ENCODE measurements around the gene MRPL41.
"Not testable (repeated sequence)": the region's sequence is repeated elsewhere in the genome, so short reads cannot be mapped to it uniquely, and the experiment has no call there.

The MRPL41 gene

GRCh38 chr9:137542486-137542885, 9.2 kb upstream of the MRPL41 start:
- Histone ChIP-seq H3K36me3 (ENCODE audit: control insufficient read depth, insufficient read depth, low read length) (no peaks in the 10 kb centered on the region), H3K27me3 (ENCODE audit: control insufficient read depth, insufficient read depth, low read length) (no peaks in the 10 kb centered on the region), H3K9ac (ENCODE audit: low read length) (no peak overlapping the region), H3K9me3 (ENCODE audit: control insufficient read depth, insufficient read depth, low read depth, low read length) (peaks cover 10% of the 10 kb centered on the region), H3K4me3 (ENCODE audit: low read depth, low read length) (no peak overlapping the region), H3K4me1 (ENCODE audit: control insufficient read depth, insufficient read depth, low read length) (no peaks in the 10 kb centered on the region), H3K27ac (ENCODE audit: low read depth, low read length) (no peak overlapping the region)

- Histone ChIP-seq H3K27ac (ENCODE audit: low read depth, low read length) (no peak overlapping the region), H3K9ac (ENCODE audit: low read length) (no peak overlapping the region), H3K27me3 (ENCODE audit: control insufficient read depth, insufficient read depth, low read length) (no peaks in the 10 kb centered on the region), H3K4me1 (ENCODE audit: control insufficient read depth, insufficient read depth, low read length) (no peaks in the 10 kb centered on the region), H3K36me3 (ENCODE audit: control insufficient read depth, insufficient read depth, low read length) (no peaks in the 10 kb centered on the region), H3K9me3 (ENCODE audit: control insufficient read depth, insufficient read depth, low read depth, low read length) (peaks cover 10% of the 10 kb centered on the region), H3K4me3 (ENCODE audit: low read depth, low read length) (no peak overlapping the region)
These were observed 8.3 kb upstream of the MRPL41 start for GRCh38 chr9:137543237-137543963.

DNA sequence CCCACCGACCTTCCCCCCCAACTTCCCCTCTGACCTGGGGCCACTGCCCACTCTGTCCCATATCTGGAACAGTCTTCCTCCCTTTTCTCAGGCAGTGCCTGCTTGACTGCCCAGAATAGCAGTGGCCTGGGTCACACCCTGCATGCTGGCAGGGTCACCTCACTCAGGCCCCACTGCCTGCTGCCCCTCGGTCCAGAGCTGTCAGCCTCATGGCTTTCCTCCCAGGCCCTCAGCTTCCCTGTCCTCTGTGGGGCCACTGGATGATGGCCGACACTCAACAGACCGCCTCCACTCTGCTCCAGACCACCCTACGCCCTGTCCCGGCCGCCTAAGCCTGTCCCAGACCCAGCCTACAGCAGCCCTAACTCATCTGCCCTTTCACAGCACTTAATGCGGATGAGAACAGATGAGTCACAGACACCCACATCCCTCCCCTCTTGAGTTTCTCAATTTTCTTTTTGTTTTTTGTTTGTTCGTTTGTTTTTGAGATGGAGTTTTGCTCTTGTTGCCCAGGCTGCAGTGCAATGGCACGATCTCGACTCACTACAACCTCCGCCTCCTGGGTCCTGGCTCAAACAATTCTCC, 7.4 kb upstream of the MRPL41 start:
- H3K4me3 ChIP-seq (ENCODE audit: low read depth, low read length), result no peak overlapping the region
- H3K9me3 ChIP-seq (ENCODE audit: control insufficient read depth, insufficient read depth, low read depth, low read length), result peaks cover 10% of the 10 kb centered on the region
- no peaks in the 10 kb centered on the region for H3K4me1 ChIP-seq (ENCODE audit: control insufficient read depth, insufficient read depth, low read length)
- H3K27me3 ChIP-seq (ENCODE audit: control insufficient read depth, insufficient read depth, low read length), result no peaks in the 10 kb centered on the region
- no peaks in the 10 kb centered on the region for H3K36me3 ChIP-seq (ENCODE audit: control insufficient read depth, insufficient read depth, low read length)
- no peak overlapping the region for H3K9ac ChIP-seq (ENCODE audit: low read length)
- H3K27ac ChIP-seq (ENCODE audit: low read depth, low read length), result no peak overlapping the region

GRCh38 chr9:137545123-137545522, 6.6 kb upstream of the MRPL41 start:
- peaks cover 10% of the 10 kb centered on the region for H3K9me3 ChIP-seq (ENCODE audit: control insufficient read depth, insufficient read depth, low read depth, low read length)
- H3K4me3 ChIP-seq (ENCODE audit: low read depth, low read length), result no peak overlapping the region
- H3K9ac ChIP-seq (ENCODE audit: low read length), result no peak overlapping the region
- H3K27me3 ChIP-seq (ENCODE audit: control insufficient read depth, insufficient read depth, low read length), result no peaks in the 10 kb centered on the region
- H3K27ac ChIP-seq (ENCODE audit: low read depth, low read length), result no peak overlapping the region
- no peaks in the 10 kb centered on the region for H3K36me3 ChIP-seq (ENCODE audit: control insufficient read depth, insufficient read depth, low read length)
- H3K4me1 ChIP-seq (ENCODE audit: control insufficient read depth, insufficient read depth, low read length), result peaks cover 3% of the 10 kb centered on the region; the same call in 1 of the 2 replicates

DNA sequence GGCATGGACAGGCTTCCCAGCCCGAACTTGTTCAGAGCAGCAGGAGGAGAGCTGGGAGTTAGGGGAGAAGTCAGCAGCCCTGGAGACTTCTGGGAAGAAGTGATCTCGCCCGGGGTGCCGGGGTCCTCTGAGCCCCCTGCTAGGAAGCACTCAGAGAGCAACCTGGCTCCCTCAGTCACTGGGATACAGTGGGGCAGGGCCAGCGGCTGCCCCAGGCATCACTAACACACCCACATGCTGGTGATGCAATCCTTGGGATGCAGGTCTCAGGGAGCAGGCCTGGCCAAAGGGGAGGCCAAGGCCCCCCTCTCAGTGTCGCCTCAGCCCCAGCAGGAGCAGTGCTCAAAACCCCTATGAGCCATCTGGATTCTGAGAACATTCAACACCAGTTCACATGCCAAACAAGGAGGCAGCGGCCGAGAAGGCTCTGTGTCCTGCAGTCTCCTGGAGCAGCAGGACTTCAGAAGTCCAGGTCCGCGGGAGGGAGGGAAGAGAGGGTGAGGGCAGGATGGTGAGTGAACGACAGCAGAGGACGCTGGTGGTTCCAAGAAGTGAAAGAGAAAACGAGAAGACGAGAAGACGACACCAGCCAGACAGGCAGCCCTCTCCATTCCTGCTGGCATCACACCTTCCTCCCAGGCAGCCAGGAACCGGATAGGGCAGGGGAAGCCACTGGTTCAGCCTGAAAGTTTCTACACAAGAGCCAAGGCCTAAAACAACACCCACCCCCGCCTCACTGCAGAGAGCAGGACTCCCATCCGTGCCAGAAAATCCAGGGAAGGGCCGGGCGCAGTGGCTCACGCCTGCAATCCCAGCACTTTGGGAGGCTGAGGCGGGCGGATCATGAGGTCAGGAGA, 3.8 kb upstream of the MRPL41 start:
- Histone ChIP-seq H3K27me3 (ENCODE audit: control insufficient read depth, insufficient read depth, low read length) (no peaks in the 10 kb centered on the region), H3K36me3 (ENCODE audit: control insufficient read depth, insufficient read depth, low read length) (no peaks in the 10 kb centered on the region), H3K9me3 (ENCODE audit: control insufficient read depth, insufficient read depth, low read depth, low read length) (peaks cover 10% of the 10 kb centered on the region), H3K9ac (ENCODE audit: low read length) (no peak overlapping the region), H3K4me1 (ENCODE audit: control insufficient read depth, insufficient read depth, low read length) (peaks cover 5% of the 10 kb centered on the region; the same call in 1 of the 2 replicates), H3K27ac (ENCODE audit: low read depth, low read length) (no peak overlapping the region), H3K4me3 (ENCODE audit: low read depth, low read length) (no peak overlapping the region)

DNA sequence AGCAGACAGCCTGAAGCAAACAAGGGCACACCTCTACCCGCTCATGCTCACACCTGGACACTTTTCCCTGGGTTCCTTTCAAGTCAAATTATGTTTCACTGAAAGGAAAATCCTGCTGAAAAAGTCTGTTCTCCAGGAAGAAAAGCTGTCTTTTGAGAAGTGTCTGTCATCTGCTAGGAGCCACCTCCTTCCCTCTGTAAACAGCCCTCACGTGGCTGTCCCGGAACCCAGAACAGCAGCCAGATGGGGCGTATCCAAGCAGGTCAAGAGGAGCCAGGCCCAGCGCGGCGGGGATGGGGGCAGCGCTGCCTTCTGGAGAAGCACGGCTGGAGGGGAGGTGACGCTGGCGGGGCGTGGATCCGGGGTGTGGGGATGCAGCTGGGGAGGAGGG, 1.5 kb upstream of the MRPL41 start, which contains the start of gene PNPLA7:
Gene PNPLA7, minus strand, starts transcription at position 172 of the 391 bp plus-strand sequence. CDS start 205 bp downstream, outside the sequence.
- Histone ChIP-seq H3K27me3 (ENCODE audit: control insufficient read depth, insufficient read depth, low read length) (no peaks in the 10 kb centered on the region), H3K9ac (ENCODE audit: low read length) (no peak within 1 kb of the TSS), H3K4me3 (ENCODE audit: low read depth, low read length) (peak within 1 kb of the TSS; percentile 64), H3K27ac (ENCODE audit: low read depth, low read length) (peak within 1 kb of the TSS; percentile 50; the same call in 1 of the 2 replicates), H3K36me3 (ENCODE audit: control insufficient read depth, insufficient read depth, low read length) (peaks cover 12% of the 10 kb centered on the region), H3K9me3 (ENCODE audit: control insufficient read depth, insufficient read depth, low read depth, low read length) (peaks cover 10% of the 10 kb centered on the region), H3K4me1 (ENCODE audit: control insufficient read depth, insufficient read depth, low read length) (peaks cover 5% of the 10 kb centered on the region; the same call in 1 of the 2 replicates)

GRCh38 chr9:137550958-137551263, 768 bp upstream of the MRPL41 start:
- H3K4me3 ChIP-seq (ENCODE audit: low read depth, low read length), result peak overlapping the region; percentile 64
- not testable (repeated sequence) for H3K9me3 ChIP-seq (ENCODE audit: control insufficient read depth, insufficient read depth, low read depth, low read length); H3K4me1 ChIP-seq (ENCODE audit: control insufficient read depth, insufficient read depth, low read length); H3K27me3 ChIP-seq (ENCODE audit: control insufficient read depth, insufficient read depth, low read length); H3K9ac ChIP-seq (ENCODE audit: low read length)
- peaks cover 19% of the 10 kb centered on the region for H3K36me3 ChIP-seq (ENCODE audit: control insufficient read depth, insufficient read depth, low read length)
- peak overlapping the region; percentile 50; the same call in 1 of the 2 replicates for H3K27ac ChIP-seq (ENCODE audit: low read depth, low read length)

GRCh38 chr9:137552022-137552768, 516 bp downstream of the MRPL41 start:
- H3K4me3 ChIP-seq (ENCODE audit: low read depth, low read length), result peak overlapping the region; percentile 100
- H3K4me1 ChIP-seq (ENCODE audit: control insufficient read depth, insufficient read depth, low read length), result peaks cover 5% of the 10 kb centered on the region; the same call in 1 of the 2 replicates
- peak overlapping the region; percentile 92 for H3K9ac ChIP-seq (ENCODE audit: low read length)
- H3K36me3 ChIP-seq (ENCODE audit: control insufficient read depth, insufficient read depth, low read length), result peaks cover 29% of the 10 kb centered on the region
- H3K27me3 ChIP-seq (ENCODE audit: control insufficient read depth, insufficient read depth, low read length), result no peaks in the 10 kb centered on the region
- peak overlapping the region; percentile 72; the same call in 1 of the 2 replicates for H3K27ac ChIP-seq (ENCODE audit: low read depth, low read length)
- no peaks in the 10 kb centered on the region for H3K9me3 ChIP-seq (ENCODE audit: control insufficient read depth, insufficient read depth, low read depth, low read length)

- H3K27me3 ChIP-seq (ENCODE audit: control insufficient read depth, insufficient read depth, low read length); H3K27ac ChIP-seq (ENCODE audit: low read depth, low read length): not testable (repeated sequence)
- H3K36me3 ChIP-seq (ENCODE audit: control insufficient read depth, insufficient read depth, low read length), result peaks cover 41% of the 10 kb centered on the region
These were observed 2.0 kb downstream of the MRPL41 start for GRCh38 chr9:137553654-137554053.

DNA sequence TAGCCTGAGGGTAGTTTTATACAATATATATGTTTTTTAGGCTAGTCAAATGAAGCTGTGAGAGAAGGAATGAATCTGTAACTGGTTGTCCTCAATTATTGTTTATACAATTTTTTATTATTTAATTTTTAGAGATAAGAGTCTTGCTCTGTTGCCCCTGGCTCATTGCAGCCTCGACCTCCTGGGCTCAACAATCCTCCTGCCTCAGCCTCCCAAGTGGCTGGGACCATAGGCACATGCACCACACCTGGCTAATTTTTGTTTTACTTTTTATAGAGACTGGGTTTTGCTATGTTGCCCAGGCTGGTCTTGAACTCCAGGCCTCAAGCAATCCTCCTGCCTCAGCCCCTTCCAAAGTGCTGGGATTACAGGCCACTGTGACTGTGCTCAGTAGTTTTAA, 2.7 kb downstream of the MRPL41 start:
- H3K4me3 ChIP-seq (ENCODE audit: low read depth, low read length), result no peak overlapping the region
- no peak overlapping the region for H3K9ac ChIP-seq (ENCODE audit: low read length)
- no peaks in the 10 kb centered on the region for H3K27me3 ChIP-seq (ENCODE audit: control insufficient read depth, insufficient read depth, low read length)
- no peaks in the 10 kb centered on the region for H3K9me3 ChIP-seq (ENCODE audit: control insufficient read depth, insufficient read depth, low read depth, low read length)
- no peak overlapping the region for H3K27ac ChIP-seq (ENCODE audit: low read depth, low read length)
- H3K36me3 ChIP-seq (ENCODE audit: control insufficient read depth, insufficient read depth, low read length), result peaks cover 41% of the 10 kb centered on the region
- H3K4me1 ChIP-seq (ENCODE audit: control insufficient read depth, insufficient read depth, low read length), result peaks cover 5% of the 10 kb centered on the region; the same call in 1 of the 2 replicates

More at GRCh38 chr9:137553654-137554053, 2.0 kb downstream of the MRPL41 start:
- not testable (repeated sequence) for H3K4me1 ChIP-seq (ENCODE audit: control insufficient read depth, insufficient read depth, low read length); H3K9ac ChIP-seq (ENCODE audit: low read length); H3K4me3 ChIP-seq (ENCODE audit: low read depth, low read length); H3K9me3 ChIP-seq (ENCODE audit: control insufficient read depth, insufficient read depth, low read depth, low read length)
